Measurements from ENCODE around the gene TPCN2.

TPCN2 gene

DNA sequence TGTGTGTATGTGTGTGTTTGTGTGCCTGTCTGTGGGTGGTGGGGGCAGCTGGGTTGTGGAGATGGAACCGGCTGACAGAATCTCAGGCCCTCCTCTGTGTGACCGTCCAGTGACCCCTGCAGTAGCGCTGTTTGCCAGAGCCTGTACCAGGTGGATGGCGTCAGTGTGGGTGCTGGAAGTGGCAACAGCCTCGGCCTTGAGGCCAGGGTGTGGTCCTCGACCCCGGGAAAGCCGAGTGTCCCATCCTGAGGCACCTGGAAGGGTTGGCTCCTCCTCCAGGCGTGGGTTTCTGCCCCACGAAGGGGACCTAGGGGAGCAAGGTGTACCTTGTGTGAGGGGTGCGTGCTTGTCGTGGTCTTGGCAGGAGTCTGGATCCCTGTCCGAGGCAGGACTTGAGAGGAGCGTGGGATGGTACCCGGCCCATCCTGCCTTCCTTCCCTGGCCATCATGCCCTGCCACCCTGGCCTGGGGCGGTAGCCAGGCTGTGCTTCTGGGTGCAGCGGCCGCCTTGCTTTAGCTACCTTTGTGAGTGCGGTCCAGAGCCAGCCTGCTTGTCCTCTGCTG, 16.5 kb downstream of the TPCN2 start:
- Histone ChIP-seq H3K36me3 (ENCODE audit: insufficient read depth) (no peaks in the 10 kb centered on the region), H3K4me2 (no peak overlapping the region), H2AFZ (ENCODE audit: low read depth) (no peak overlapping the region), H3K27ac (no peak overlapping the region), H3K4me3 (IDR thresholded peaks at IDR 0.05; ENCODE audit: insufficient read depth, low read depth, low read length) (no peak overlapping the region), H3K27me3 (ENCODE audit: insufficient read depth, low read depth) (no peaks in the 10 kb centered on the region), H3K4me1 (ENCODE audit: low read depth, poor library complexity, severe bottlenecking) (no peaks in the 10 kb centered on the region), H3K9ac (no peak overlapping the region), H3K79me2 (ENCODE audit: insufficient read depth, low read depth) (no peaks in the 10 kb centered on the region), H4K20me1 (ENCODE audit: insufficient read depth) (no peaks in the 10 kb centered on the region)
- TF ChIP-seq, protein P1, sequence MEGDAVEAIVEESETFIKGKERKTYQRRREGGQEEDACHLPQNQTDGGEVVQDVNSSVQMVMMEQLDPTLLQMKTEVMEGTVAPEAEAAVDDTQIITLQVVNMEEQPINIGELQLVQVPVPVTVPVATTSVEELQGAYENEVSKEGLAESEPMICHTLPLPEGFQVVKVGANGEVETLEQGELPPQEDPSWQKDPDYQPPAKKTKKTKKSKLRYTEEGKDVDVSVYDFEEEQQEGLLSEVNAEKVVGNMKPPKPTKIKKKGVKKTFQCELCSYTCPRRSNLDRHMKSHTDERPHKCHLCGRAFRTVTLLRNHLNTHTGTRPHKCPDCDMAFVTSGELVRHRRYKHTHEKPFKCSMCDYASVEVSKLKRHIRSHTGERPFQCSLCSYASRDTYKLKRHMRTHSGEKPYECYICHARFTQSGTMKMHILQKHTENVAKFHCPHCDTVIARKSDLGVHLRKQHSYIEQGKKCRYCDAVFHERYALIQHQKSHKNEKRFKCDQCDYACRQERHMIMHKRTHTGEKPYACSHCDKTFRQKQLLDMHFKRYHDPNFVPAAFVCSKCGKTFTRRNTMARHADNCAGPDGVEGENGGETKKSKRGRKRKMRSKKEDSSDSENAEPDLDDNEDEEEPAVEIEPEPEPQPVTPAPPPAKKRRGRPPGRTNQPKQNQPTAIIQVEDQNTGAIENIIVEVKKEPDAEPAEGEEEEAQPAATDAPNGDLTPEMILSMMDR (conservative IDR thresholded peaks at IDR 0.05; ENCODE audit: low read depth, low read length): no peak

DNA sequence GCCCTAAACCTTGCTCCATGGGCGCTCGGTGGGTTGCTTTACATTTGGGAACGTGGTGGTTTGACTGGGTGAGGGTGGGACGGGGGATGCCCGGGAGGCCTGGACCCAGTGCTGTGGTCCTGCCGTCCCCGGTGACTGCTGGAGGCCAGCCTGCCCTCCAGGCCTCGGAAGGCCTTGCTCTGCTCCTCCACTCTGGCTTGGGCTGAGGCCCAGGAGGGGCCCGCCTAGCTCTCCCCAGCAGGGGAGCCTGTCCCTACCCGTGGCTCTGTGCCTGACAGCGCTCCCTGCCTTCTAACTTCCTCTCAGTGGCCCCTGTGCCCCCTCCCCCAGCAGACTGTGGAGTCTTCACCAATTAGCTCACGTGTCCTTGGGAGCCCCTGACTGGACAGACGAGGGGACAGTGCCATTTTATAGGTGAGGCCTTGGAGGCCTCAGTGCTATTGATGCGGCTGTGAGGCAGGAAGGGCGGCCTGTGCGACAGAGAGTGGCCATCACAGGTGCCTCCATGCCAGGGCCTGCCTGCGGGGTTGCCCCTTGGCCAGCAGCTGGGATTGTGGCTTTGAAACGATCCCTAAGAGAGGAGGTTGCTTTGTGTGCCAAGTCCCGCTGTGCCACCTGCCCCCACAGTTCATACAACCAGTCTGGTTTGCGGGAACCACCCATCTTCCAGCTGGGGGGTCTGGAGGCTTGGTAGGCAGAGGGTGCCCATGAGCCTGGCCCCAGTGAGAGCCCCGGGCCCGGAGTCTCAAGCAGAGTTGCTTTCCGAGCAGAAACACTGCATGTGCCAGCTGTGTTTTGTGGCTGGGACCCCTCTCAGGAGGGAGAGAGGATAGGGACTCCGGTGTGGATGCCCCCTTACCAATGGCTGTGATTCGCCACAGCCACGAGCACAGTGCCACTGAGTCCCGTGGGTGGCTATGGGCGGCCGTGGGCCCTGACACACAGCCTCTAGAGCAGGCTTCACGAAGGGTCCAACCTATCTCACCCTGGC, 17.7 kb downstream of the TPCN2 start:
- Histone ChIP-seq H3K79me2 (ENCODE audit: insufficient read depth, low read depth) (no peaks in the 10 kb centered on the region), H3K27me3 (ENCODE audit: insufficient read depth, low read depth) (no peaks in the 10 kb centered on the region), H3K4me2 (no peak overlapping the region), H4K20me1 (ENCODE audit: insufficient read depth) (no peaks in the 10 kb centered on the region), H3K36me3 (ENCODE audit: insufficient read depth) (no peaks in the 10 kb centered on the region), H3K4me3 (IDR thresholded peaks at IDR 0.05; ENCODE audit: insufficient read depth, low read depth, low read length) (no peak overlapping the region), H3K27ac (no peak overlapping the region), H2AFZ (ENCODE audit: low read depth) (no peak overlapping the region), H3K4me1 (ENCODE audit: low read depth, poor library complexity, severe bottlenecking) (no peaks in the 10 kb centered on the region), H3K9ac (no peak overlapping the region)
- TF ChIP-seq, protein P1 (conservative IDR thresholded peaks at IDR 0.05; ENCODE audit: low read depth, low read length): no peak

DNA sequence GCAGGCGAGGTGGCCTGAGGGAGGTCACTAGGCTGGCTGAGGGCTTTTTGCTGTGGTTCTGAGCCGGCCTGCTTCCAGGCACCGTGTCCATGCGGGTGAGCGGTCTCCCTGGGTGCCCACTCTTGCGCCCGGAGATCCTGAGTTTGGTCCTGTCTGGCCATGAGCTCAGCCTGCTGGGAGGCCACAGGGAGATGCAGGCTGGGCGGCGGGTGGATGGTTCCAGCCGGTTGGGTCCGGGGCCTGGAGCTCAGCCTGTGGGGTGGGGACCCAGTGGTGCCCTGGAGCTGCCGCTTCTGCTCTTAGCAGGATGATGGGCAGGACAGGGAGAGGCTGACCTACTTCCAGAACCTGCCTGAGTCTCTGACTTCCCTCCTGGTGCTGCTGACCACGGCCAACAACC, 18.5 kb downstream of the TPCN2 start:
- no peaks in the 10 kb centered on the region for H3K36me3 ChIP-seq (ENCODE audit: insufficient read depth)
- H2AFZ ChIP-seq (ENCODE audit: low read depth): no peak overlapping the region
- no peak overlapping the region for H3K4me3 ChIP-seq (IDR thresholded peaks at IDR 0.05; ENCODE audit: insufficient read depth, low read depth, low read length)
- no peaks in the 10 kb centered on the region for H3K79me2 ChIP-seq (ENCODE audit: insufficient read depth, low read depth)
- no peak overlapping the region for H3K27ac ChIP-seq
- TF ChIP-seq, protein P1 (conservative IDR thresholded peaks at IDR 0.05; ENCODE audit: low read depth, low read length): no peak
- H3K27me3 ChIP-seq (ENCODE audit: insufficient read depth, low read depth): no peaks in the 10 kb centered on the region
- no peak overlapping the region for H3K9ac ChIP-seq
- H4K20me1 ChIP-seq (ENCODE audit: insufficient read depth): no peaks in the 10 kb centered on the region
- no peaks in the 10 kb centered on the region for H3K4me1 ChIP-seq (ENCODE audit: low read depth, poor library complexity, severe bottlenecking)
- no peak overlapping the region for H3K4me2 ChIP-seq

DNA sequence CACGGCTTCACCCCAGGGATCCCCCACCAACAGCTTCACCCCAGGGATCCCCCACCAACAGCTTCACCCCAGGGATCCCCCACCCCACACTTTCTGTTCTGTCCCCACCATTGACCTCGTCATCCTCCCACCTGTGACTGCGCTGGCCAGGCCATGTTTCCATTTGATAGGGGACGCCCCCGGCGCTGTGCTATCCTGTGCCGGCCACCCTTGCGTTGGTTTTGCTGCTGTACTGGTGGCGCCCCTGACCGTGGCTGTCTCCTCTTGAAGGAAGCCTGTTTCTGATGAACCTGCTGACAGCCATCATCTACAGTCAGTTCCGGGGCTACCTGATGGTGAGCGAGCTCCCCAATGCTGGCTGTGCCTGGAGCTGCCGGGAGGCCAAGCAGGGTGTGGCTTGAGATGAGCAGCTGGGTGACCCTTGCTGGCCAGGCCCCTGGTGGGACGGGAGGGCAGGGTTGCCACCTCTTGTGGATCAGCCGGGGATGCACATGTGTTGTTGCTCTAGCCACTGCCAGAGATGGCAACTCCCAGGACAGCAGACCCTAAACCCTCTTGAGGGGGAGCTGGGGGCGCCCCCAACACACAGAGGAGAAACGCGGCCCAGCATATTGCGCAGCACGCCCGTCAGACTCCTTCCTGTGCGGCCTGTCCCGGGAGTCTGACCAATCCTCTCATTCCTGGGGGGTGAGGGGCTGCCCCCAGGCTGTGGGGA, 22.5 kb downstream of the TPCN2 start:
- Histone ChIP-seq H3K4me1 (ENCODE audit: low read depth, poor library complexity, severe bottlenecking) (peaks cover 20% of the 10 kb centered on the region), H3K27ac (no peak overlapping the region), H3K9ac (no peak overlapping the region), H2AFZ (ENCODE audit: low read depth) (no peak overlapping the region), H3K27me3 (ENCODE audit: insufficient read depth, low read depth) (no peaks in the 10 kb centered on the region), H3K79me2 (ENCODE audit: insufficient read depth, low read depth) (no peaks in the 10 kb centered on the region), H3K4me3 (IDR thresholded peaks at IDR 0.05; ENCODE audit: insufficient read depth, low read depth, low read length) (no peak overlapping the region), H3K36me3 (ENCODE audit: insufficient read depth) (no peaks in the 10 kb centered on the region), H4K20me1 (ENCODE audit: insufficient read depth) (no peaks in the 10 kb centered on the region), H3K4me2 (no peak overlapping the region)
- TF ChIP-seq, protein P1 (conservative IDR thresholded peaks at IDR 0.05; ENCODE audit: low read depth, low read length): no peak

All from KMS-11 (cell line).